ENCODE data around the gene TNFRSF21.

The TNFRSF21 gene

DNA sequence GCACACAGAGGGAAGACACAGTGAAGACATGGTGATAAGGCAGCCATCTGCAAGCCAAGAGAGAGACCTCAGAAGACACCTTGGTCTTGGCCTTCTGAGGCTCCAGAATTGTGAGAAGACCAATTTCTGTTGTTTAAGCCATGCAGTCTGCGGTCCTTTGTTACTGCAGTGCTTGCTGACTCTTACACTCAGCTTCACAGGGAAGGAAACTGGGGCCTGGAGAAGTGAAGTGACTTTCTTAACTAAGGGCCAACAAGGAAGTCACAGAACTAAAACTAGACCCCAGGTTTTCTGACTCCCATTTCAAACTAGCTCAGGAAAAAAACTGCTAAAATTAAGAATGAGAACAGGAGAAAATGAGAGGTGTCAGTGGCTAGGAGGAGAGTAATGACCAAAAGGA lies 74.3 kb downstream of the TNFRSF21 start:
- Histone ChIP-seq H3F3A (ENCODE audit: low read depth) (no peaks in the 10 kb centered on the region), H3K9me3 (ENCODE audit: insufficient read depth, low read depth, low read length) (no peaks in the 10 kb centered on the region), H2AFZ (ENCODE audit: low read length) (no peak overlapping the region), H3K36me3 (ENCODE audit: insufficient read depth, low read length) (peaks cover 32% of the 10 kb centered on the region; the same call in 1 of the 2 replicates), H3K4me1 (ENCODE audit: insufficient read depth, low read length, poor library complexity, severe bottlenecking) (peaks cover 27% of the 10 kb centered on the region), H3K9me2 (replicated peaks; ENCODE audit: low read depth, low read length) (no peaks in the 10 kb centered on the region), H3K4me2 (ENCODE audit: low read depth, low read length, poor library complexity, severe bottlenecking) (no peak overlapping the region), H4K20me1 (ENCODE audit: insufficient read depth, low read length, poor library complexity, severe bottlenecking) (no peaks in the 10 kb centered on the region), H3K9ac (ENCODE audit: low read depth, low read length, poor library complexity, severe bottlenecking) (no peak overlapping the region), H3K27me3 (ENCODE audit: insufficient read depth, low read length, poor library complexity, severe bottlenecking) (no peaks in the 10 kb centered on the region), H3K4me3 (ENCODE audit: low read length, poor library complexity, severe bottlenecking) (no peak overlapping the region), H3K79me2 (ENCODE audit: insufficient read depth, low read length) (peaks cover 7% of the 10 kb centered on the region; the same call in 1 of the 2 replicates)
- TF ChIP-seq CTCF (conservative IDR thresholded peaks at IDR 0.05; ENCODE audit: low read length) = no peak
- TF ChIP-seq EZH2phosphoT487 (IDR thresholded peaks at IDR 0.05; ENCODE audit: borderline replicate concordance) = no peak

GRCh38 chr6:47234266-47234933 lies 75.3 kb downstream of the TNFRSF21 start:
- no peaks in the 10 kb centered on the region for H3K9me2 ChIP-seq (replicated peaks; ENCODE audit: low read depth, low read length)
- TF ChIP-seq CTCF (conservative IDR thresholded peaks at IDR 0.05; ENCODE audit: low read length) (no peak), EZH2phosphoT487 (IDR thresholded peaks at IDR 0.05; ENCODE audit: borderline replicate concordance) (no peak)
- no peak overlapping the region for H3K9ac ChIP-seq (ENCODE audit: low read depth, low read length, poor library complexity, severe bottlenecking)
- peaks cover 17% of the 10 kb centered on the region for H3K4me1 ChIP-seq (ENCODE audit: insufficient read depth, low read length, poor library complexity, severe bottlenecking)
- H3K4me3 ChIP-seq (ENCODE audit: low read length, poor library complexity, severe bottlenecking) = no peak overlapping the region
- H3K9me3 ChIP-seq (ENCODE audit: insufficient read depth, low read depth, low read length) = no peaks in the 10 kb centered on the region
- H3K36me3 ChIP-seq (ENCODE audit: insufficient read depth, low read length) = peaks cover 37% of the 10 kb centered on the region; the same call in 1 of the 2 replicates
- no peaks in the 10 kb centered on the region for H4K20me1 ChIP-seq (ENCODE audit: insufficient read depth, low read length, poor library complexity, severe bottlenecking)
- no peaks in the 10 kb centered on the region for H3F3A ChIP-seq (ENCODE audit: low read depth)
- H3K79me2 ChIP-seq (ENCODE audit: insufficient read depth, low read length) = peaks cover 3% of the 10 kb centered on the region; the same call in 1 of the 2 replicates
- H3K27me3 ChIP-seq (ENCODE audit: insufficient read depth, low read length, poor library complexity, severe bottlenecking) = no peaks in the 10 kb centered on the region
- H3K4me2 ChIP-seq (ENCODE audit: low read depth, low read length, poor library complexity, severe bottlenecking) = no peak overlapping the region
- no peak overlapping the region for H2AFZ ChIP-seq (ENCODE audit: low read length)

DNA sequence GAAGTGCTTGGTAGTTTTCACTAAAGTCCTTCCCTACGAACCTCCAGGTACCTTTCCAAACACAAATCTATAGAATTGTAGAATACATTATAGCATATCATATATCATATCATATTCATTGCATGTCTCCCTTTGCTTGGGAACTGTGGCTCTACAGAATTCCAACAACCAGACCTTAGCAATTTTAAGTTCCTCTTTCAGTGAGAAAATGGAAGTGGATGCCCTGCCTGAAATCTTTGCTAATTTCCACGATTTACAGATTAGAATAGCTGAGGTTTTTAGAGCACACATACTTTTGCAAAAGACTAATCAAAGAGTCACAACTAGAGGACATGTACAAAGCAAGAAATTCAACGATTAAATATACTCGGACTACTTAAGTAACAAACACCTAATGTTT lies 78.6 kb downstream of the TNFRSF21 start:
- Histone ChIP-seq H2AFZ (ENCODE audit: low read length) (no peak overlapping the region), H3K9me3 (ENCODE audit: insufficient read depth, low read depth, low read length) (no peaks in the 10 kb centered on the region), H3K27me3 (ENCODE audit: insufficient read depth, low read length, poor library complexity, severe bottlenecking) (no peaks in the 10 kb centered on the region), H3K4me1 (ENCODE audit: insufficient read depth, low read length, poor library complexity, severe bottlenecking) (peaks cover 9% of the 10 kb centered on the region), H3K9me2 (replicated peaks; ENCODE audit: low read depth, low read length) (no peaks in the 10 kb centered on the region), H3K4me3 (ENCODE audit: low read length, poor library complexity, severe bottlenecking) (no peak overlapping the region), H4K20me1 (ENCODE audit: insufficient read depth, low read length, poor library complexity, severe bottlenecking) (no peaks in the 10 kb centered on the region), H3K9ac (ENCODE audit: low read depth, low read length, poor library complexity, severe bottlenecking) (no peak overlapping the region), H3F3A (ENCODE audit: low read depth) (no peaks in the 10 kb centered on the region), H3K36me3 (ENCODE audit: insufficient read depth, low read length) (peaks cover 37% of the 10 kb centered on the region; the same call in 1 of the 2 replicates), H3K4me2 (ENCODE audit: low read depth, low read length, poor library complexity, severe bottlenecking) (no peak overlapping the region), H3K79me2 (ENCODE audit: insufficient read depth, low read length) (no peaks in the 10 kb centered on the region)
- no peak for TF ChIP-seq CTCF (conservative IDR thresholded peaks at IDR 0.05; ENCODE audit: low read length)
- no peak for TF ChIP-seq EZH2phosphoT487 (IDR thresholded peaks at IDR 0.05; ENCODE audit: borderline replicate concordance)
